ENCODE data around the gene CLPSL2.

DNA sequence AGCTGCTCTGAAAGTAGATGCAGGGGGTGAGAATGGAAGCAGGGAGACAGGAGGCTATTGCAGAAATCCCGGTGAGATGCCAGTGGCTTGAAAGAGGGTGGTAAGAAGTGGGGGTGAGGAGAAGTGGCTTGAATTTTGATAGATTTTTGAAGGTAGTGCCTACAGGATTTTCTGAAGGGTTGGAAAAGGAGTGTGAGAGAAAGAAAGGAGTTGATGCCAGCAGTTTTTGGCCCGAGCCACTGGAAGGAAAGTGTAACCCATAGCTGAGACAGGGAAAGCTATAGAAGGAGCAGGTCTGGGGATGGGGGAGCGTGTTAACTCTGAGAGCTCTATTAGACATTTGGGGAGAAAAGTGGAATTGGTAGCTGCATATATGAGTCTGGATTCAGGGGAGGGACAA, 29.9 kb upstream of the CLPSL2 start:
- no peak for TF ChIP-seq CTCF (IDR thresholded peaks at IDR 0.05)
- no peak for TF ChIP-seq POLR2A (IDR thresholded peaks at IDR 0.05)

Data from body of pancreas (tissue), 4 donors.